IPS-20b (cell line): ENCODE data around the gene MELK.

ENCODE experiments used
- H3K27ac ChIP-seq: one replicate; pipeline ENCODE4 v1.5.1; 2013; ENCODE audit warnings: low read length
- H3K27me3 ChIP-seq: 2 replicates; pipeline ENCODE4 v1.6.1; 2013; ENCODE audit warnings: mild to moderate bottlenecking, low read length, inconsistent platforms; ENCODE audit not compliant: insufficient read depth
- H3K36me3 ChIP-seq: 2 replicates; pipeline ENCODE4 v1.6.1; 2013; ENCODE audit warnings: low read depth, mild to moderate bottlenecking, inconsistent platforms, low read length, moderate library complexity; ENCODE audit not compliant: insufficient read depth
- H3K4me1 ChIP-seq: 2 replicates; pipeline ENCODE4 v1.6.1; 2013; ENCODE audit warnings: mild to moderate bottlenecking, control low read depth, inconsistent platforms, low read length, moderate library complexity; ENCODE audit not compliant: insufficient read depth
- H3K4me3 ChIP-seq: 2 replicates; pipeline ENCODE4 v1.5.1; 2013; ENCODE audit warnings: mild to moderate bottlenecking, low read length, inconsistent platforms
- H3K9ac ChIP-seq: 2 replicates; pipeline ENCODE4 v1.6.1; 2013; ENCODE audit warnings: low read depth, mild to moderate bottlenecking, inconsistent platforms, low read length, moderate library complexity
- H3K9me3 ChIP-seq: 2 replicates; pipeline ENCODE4 v1.6.1; 2013; ENCODE audit warnings: mild to moderate bottlenecking, low read depth, low read length, inconsistent platforms; ENCODE audit not compliant: insufficient read depth

The MELK gene

DNA sequence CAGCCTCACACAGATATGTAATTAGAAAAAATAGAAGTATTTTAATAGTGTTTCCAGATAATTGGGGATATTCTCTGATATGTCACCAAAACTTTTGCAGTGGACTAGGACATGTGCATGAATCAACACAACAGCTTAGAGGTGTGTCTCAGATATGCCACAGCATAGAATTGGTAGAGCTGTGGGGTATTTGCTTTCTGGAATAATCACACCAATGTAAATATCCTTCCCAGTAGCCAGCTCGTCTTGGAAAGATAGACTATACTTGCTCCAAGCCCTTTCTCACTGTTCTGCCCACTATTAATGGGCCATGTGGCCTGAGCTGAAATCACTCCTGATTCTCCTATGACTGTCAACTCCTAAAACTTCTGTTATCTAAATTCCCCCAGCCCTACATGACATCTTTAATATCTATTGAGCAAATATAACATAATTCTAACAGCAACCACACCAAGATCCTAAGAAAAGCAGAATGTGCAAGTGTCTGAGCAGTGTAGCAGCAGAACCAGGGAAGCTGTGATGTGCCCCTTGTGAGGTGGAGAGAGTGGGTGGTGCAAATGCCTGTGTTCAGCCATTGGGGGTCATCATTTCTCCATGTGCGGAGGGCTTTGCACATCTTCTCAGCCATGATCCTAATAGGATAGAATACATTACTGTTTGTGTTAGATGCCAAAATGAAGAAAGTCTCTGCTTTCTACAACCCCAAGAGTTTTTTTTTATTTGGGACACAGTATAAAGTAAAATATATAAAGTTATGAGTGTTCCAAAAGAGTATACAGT is 65.0 kb downstream of the MELK start:
- Histone ChIP-seq H3K4me1 (no peaks in the 10 kb centered on the region), H3K4me3 (no peak overlapping the region), H3K36me3 (peaks cover 76% of the 10 kb centered on the region), H3K27ac (no peak overlapping the region), H3K27me3 (no peaks in the 10 kb centered on the region), H3K9ac (no peak overlapping the region), H3K9me3 (no peaks in the 10 kb centered on the region)

DNA sequence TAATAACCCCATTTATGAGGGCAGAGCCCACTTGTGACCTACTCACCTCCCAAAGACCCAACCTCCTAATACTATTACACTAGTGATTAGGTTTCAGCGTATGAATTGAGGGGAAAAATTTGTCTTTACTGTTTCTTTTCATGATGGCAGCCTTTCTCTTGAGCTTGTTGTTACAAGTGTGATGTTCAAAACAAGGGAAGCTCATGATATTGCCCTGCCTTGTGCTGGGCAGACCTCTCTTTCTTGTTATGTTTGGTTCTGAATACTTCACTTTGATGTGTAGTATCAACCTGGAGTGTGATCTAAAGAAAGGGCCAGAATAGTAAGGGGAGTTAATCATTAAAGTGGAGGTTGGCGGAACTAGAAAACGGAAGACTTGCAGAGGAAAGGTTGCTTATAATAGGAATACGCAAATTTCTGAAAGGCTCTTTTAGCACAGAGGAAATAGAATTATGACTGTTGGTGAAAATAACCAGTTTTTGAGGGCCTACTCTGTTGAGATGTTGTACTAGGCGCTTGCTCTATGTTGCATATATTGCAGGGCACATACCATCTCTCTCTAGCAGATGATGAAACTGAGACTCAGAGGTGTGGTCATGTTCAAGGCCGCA is 68.2 kb downstream of the MELK start:
- H3K4me1 ChIP-seq, result no peaks in the 10 kb centered on the region
- no peaks in the 10 kb centered on the region for H3K27me3 ChIP-seq
- peaks cover 69% of the 10 kb centered on the region for H3K36me3 ChIP-seq
- H3K9ac ChIP-seq, result no peak overlapping the region
- no peak overlapping the region for H3K27ac ChIP-seq
- H3K9me3 ChIP-seq, result no peaks in the 10 kb centered on the region
- H3K4me3 ChIP-seq, result no peak overlapping the region

DNA sequence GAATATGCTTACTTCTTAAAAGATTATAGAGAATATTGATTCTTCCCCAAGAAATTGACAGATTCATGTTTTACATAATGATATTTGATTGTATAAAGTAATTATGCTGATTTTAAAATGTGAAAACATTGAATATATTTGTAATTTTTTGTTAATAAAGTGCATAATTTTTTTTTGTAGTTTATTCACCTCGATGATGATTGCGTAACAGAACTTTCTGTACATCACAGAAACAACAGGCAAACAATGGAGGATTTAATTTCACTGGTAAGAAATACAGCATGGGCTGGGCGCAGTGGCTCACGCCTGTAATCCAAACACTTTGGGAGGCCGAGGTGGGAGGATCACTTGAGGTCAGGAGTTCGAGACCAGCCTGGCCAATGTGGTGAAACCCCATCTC is 70.1 kb downstream of the MELK start:
- Histone ChIP-seq H3K4me1 (no peaks in the 10 kb centered on the region), H3K9ac (no peak overlapping the region), H3K27ac (no peak overlapping the region), H3K4me3 (no peak overlapping the region), H3K27me3 (no peaks in the 10 kb centered on the region), H3K9me3 (no peaks in the 10 kb centered on the region), H3K36me3 (peaks cover 75% of the 10 kb centered on the region)

DNA sequence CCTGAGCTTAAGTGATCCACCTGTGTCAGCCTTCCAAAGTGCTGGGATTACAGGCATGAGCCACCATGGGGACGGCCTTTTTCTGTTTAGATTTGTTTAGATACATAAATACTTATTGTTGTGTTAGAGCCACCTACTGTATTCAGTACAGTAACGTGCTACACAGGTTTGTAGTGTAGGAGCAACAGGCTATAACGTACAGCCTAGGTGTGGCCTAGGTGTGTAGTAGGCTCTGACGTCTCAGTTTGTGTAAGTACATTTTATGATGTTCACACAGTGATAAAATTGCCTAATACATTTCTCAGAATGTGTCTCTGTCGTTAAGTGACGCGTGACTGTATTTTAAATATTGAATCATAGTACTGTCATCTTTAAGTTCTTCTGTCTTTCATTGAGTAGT is 84.1 kb downstream of the MELK start:
- Histone ChIP-seq H3K9ac (no peak overlapping the region), H3K36me3 (peaks cover 71% of the 10 kb centered on the region), H3K27me3 (no peaks in the 10 kb centered on the region), H3K4me3 (no peak overlapping the region), H3K4me1 (no peaks in the 10 kb centered on the region), H3K27ac (no peak overlapping the region), H3K9me3 (no peaks in the 10 kb centered on the region)

DNA sequence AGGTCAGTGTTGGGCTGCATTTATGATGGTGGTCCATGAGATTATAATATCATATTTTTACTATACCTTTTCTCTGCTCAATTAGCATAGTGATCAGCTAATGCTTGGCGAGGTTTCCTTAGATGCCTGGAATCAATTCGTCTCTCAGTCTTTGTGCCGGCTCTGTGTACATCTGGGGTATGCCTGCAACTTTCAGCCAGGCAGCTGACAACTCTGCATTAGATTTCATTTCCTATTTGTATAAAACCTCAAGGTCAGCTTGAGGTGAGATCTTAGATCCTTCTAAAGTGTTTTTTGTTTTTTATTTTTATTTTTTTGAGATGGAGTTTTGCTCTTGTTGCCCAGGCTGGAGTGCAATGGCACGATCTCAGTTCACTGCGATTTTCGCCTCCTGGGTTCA is 86.8 kb downstream of the MELK start:
- Histone ChIP-seq H3K4me3 (no peak overlapping the region), H3K27me3 (no peaks in the 10 kb centered on the region), H3K27ac (no peak overlapping the region), H3K9ac (no peak overlapping the region), H3K4me1 (no peaks in the 10 kb centered on the region), H3K36me3 (peaks cover 55% of the 10 kb centered on the region), H3K9me3 (no peaks in the 10 kb centered on the region)

DNA sequence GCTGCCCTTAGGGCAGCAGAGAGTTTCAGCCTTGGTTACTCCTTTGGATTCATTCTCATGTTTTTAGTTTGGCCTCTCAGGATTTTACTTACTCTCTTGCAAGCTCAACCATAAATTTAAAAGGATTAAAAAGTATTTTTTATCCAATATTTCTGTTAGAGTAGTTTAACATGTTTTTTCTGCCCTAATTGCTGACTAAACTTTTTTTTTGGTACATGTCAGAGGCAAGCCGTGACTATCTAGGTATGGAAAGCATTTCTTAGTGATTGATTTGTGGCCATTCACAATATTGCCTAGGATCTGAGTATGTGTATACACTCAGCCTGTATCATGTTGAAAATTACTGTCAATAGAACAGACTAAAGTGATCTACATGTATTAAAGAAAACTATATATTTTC is 92.1 kb downstream of the MELK start:
- Histone ChIP-seq H3K9ac (no peak overlapping the region), H3K36me3 (peaks cover 60% of the 10 kb centered on the region)

DNA sequence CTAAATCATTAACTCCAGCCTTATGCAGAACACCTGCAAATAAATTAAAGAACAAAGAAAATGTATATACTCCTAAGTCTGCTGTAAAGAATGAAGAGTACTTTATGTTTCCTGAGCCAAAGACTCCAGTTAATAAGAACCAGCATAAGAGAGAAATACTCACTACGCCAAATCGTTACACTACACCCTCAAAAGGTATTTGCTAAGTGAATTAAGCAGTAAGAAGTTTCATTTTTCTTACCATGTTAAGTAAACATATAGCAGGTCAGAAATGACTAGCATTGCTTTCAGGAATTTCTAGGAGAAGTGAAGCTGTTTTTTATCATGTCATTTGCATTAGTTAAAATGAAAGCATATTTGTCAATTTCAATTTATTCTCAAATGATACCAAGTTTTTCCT is 92.7 kb downstream of the MELK start:
- Histone ChIP-seq H3K36me3 (peaks cover 65% of the 10 kb centered on the region), H3K27me3 (no peaks in the 10 kb centered on the region), H3K4me3 (no peak overlapping the region), H3K9me3 (no peaks in the 10 kb centered on the region), H3K4me1 (no peaks in the 10 kb centered on the region), H3K9ac (no peak overlapping the region), H3K27ac (no peak overlapping the region)

More for the DNA sequence above, 92.1 kb downstream of the MELK start:
- H3K4me3 ChIP-seq, result no peak overlapping the region
- no peak overlapping the region for H3K27ac ChIP-seq
- H3K27me3 ChIP-seq, result no peaks in the 10 kb centered on the region
- no peaks in the 10 kb centered on the region for H3K4me1 ChIP-seq
- H3K9me3 ChIP-seq, result no peaks in the 10 kb centered on the region

DNA sequence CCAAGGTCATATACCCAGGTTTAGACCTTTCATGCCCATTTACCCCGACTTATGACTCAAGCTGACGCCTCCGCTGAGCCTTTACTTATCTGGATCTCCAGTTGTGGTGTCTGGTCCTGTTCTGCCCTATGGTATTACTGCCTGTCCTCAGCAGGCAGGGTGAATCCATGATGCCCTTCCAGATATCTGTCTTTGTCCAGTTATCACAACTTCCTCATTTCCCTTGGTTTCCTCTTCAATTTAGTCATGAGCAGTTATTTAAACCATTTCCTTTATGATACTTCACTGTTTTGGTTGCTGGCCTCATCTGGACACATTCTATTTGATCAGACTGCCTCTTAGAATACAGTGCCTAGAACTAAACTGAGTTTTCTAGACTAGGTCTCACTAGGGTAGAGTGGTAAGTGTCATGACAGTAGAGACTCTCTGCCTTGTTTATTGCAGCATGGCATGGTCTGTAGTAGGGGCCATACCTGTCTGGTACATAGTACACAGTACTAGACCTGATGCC is 93.3 kb downstream of the MELK start:
- Histone ChIP-seq H3K9me3 (no peaks in the 10 kb centered on the region), H3K36me3 (peaks cover 68% of the 10 kb centered on the region), H3K4me3 (no peak overlapping the region), H3K27me3 (no peaks in the 10 kb centered on the region), H3K9ac (no peak overlapping the region), H3K27ac (no peak overlapping the region), H3K4me1 (no peaks in the 10 kb centered on the region)

DNA sequence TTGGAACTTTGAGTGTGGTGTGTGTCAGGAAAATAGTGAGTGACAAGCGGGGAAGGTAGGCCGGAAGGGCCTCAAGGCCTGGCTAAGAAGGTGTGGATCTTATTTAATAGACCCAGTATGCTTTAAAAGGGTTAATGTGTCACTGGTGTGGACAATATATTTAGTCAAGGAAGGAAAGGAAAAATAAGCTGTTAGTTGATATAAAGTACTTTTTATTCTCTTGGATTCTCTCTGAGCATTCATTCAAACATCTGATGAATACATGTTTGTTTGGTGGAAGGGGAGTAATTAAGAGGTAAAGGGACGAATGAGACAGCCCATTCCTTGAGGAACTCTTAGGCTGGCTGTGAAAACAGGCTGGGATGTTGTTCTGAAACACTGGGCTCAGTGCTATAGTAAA is 98.9 kb downstream of the MELK start:
- Histone ChIP-seq H3K27ac (no peak overlapping the region), H3K9ac (no peak overlapping the region), H3K4me3 (no peak overlapping the region), H3K4me1 (no peaks in the 10 kb centered on the region), H3K36me3 (peaks cover 88% of the 10 kb centered on the region), H3K27me3 (no peaks in the 10 kb centered on the region), H3K9me3 (no peaks in the 10 kb centered on the region)

DNA sequence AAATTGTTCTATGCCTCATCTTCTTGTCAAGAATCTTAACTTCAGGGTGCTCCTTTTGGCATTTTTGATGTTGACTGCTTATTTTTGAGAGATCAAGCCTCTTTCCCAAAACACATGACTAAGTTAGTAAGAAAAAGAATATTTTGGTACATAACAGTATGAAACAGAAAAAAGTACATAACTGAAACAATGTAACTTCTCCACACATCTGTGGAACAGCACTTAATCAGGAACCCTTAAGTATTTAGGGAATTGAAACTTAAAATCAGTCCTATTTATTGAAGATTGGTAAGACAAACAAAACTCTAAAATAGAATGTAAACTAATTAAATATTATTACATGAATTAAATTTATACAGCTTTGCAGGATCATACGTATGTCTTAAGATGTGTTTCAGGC is 103.4 kb downstream of the MELK start:
- Histone ChIP-seq H3K27ac (no peak overlapping the region), H3K4me1 (no peaks in the 10 kb centered on the region), H3K4me3 (no peak overlapping the region), H3K36me3 (peaks cover 68% of the 10 kb centered on the region), H3K9ac (no peak overlapping the region), H3K27me3 (no peaks in the 10 kb centered on the region), H3K9me3 (0 out of 2 replicates have a peak, but pooled peaks cover 8% of the 10 kb centered on the region)

DNA sequence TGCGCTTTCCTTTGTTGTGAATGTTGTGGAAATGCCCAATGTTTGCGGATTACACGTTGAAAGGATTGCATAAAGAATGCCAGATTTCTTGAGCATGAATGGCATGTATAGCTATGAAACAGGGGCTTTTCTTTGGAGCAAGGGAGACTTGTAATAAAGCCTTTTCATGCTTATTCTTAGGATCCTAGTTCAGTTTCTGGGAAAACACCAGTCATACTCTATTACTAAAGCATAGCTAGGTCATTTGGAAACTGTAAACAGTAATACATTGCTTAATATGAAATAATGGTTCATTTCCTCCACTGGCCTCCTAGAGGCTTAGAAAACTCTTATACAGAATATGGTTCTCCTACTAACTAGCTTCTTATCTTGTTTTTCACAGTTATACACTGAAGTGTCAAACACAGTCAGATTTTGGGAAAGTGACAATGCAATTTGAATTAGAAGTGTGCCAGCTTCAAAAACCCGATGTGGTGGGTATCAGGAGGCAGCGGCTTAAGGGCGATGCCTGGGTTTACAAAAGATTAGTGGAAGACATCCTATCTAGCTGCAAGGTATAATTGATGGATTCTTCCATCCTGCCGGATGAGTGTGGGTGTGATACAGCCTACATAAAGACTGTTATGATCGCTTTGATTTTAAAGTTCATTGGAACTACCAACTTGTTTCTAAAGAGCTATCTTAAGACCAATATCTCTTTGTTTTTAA is 104.2 kb downstream of the MELK start:
- Histone ChIP-seq H3K9me3 (peaks cover 15% of the 10 kb centered on the region), H3K36me3 (peaks cover 60% of the 10 kb centered on the region), H3K27ac (no peak overlapping the region), H3K4me3 (no peak overlapping the region), H3K27me3 (no peaks in the 10 kb centered on the region), H3K4me1 (no peaks in the 10 kb centered on the region), H3K9ac (no peak overlapping the region)

DNA sequence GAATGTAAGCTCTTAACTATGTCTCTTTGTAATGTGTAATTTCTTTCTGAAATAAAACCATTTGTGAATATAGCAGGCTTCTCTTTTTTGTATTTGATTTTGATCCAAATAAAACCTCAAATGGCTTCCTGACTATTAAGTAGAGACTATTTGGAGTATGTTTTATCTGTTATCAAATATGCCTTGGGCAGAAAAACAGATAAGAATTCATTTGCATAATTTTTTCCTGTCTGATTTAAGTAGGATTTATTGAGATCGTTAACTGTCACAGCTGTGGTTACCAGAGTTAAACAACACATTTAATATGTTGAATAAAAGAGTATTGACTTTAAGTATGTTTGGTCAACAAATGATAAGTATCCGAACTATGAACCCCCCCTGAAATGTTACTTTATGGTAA is 104.9 kb downstream of the MELK start:
- Histone ChIP-seq H3K36me3 (peaks cover 55% of the 10 kb centered on the region), H3K9ac (no peak overlapping the region), H3K9me3 (peaks cover 17% of the 10 kb centered on the region), H3K27ac (no peak overlapping the region), H3K27me3 (no peaks in the 10 kb centered on the region), H3K4me1 (no peaks in the 10 kb centered on the region), H3K4me3 (no peak overlapping the region)
